ENCODE results near the gene MOCS1. TPM values are rescaled to one million over a fixed set of nuclear protein-coding genes. Genes with fewer than 3 reads are reported as not detected.

The MOCS1 gene
- polyA plus RNA-seq, 1 of the 3 experiments (the other 2 are of a cell fraction): 4.2 TPM

GRCh38 chr6:39881851-39882530, 52.3 kb downstream of the MOCS1 start:
- H3K9ac ChIP-seq: 0 out of 2 replicates have a peak overlapping the region, but pooled peaks have one; percentile 8
- H3K27ac ChIP-seq (ENCODE audit: low read depth in 2 of 2, low read length in 1 of 2): peak overlapping the region in 1 of 2 experiments; percentile 77; a peak in 3 of 4 replicates
- TF ChIP-seq RXRA (IDR thresholded peaks at IDR 0.05; ENCODE audit: borderline replicate concordance, low read depth): no peak
- no peak for TF ChIP-seq SMC3 (IDR thresholded peaks at IDR 0.05; ENCODE audit: low read depth, low read length)
- no peak for TF ChIP-seq GATA2 (CRISPR knock-in tag; IDR thresholded peaks at IDR 0.05)
- TF ChIP-seq MXI1 (IDR thresholded peaks at IDR 0.05; ENCODE audit: low read depth, low read length): no peak
- ChIA-PET POLR2A (no interaction called here), CTCF (interaction anchor here (0.9 to 3.5 kb wide), 5 partner anchors 10 to 520 kb away, joined by 3 to 22 read pairs (median 4); no protein-coding TSS in a partner anchor)
- no peak overlapping the region for H2AFZ ChIP-seq (ENCODE audit: low read depth)
- H3K4me3 ChIP-seq (ENCODE audit: low read depth in 2 of 2, low read length in 1 of 2): no peak overlapping the region
- H3K4me1 ChIP-seq (ENCODE audit: control insufficient read depth in 1 of 2, insufficient read depth in 2 of 2, low read depth in 1 of 2, low read length in 1 of 2): peaks cover 0 to 23% of the 10 kb centered on the region in 2 experiments; a peak in 1 of 4 replicates
- WGBS (ENCODE audit: low lambda C conversion rate): 54% methylated on average over 16 of the region's 16 CpGs
- no peaks in the 10 kb centered on the region for H3K9me3 ChIP-seq
- no peaks in the 10 kb centered on the region for H3F3A ChIP-seq (replicated peaks; ENCODE audit: insufficient read depth)
- no peaks in the 10 kb centered on the region for H3K9me2 ChIP-seq
- H3K27me3 ChIP-seq (ENCODE audit: insufficient read depth): no peaks in the 10 kb centered on the region
- H3K4me2 ChIP-seq: peak overlapping the region; percentile 59
- no peak for DNase-seq
- H4K20me1 ChIP-seq (ENCODE audit: insufficient read depth): no peaks in the 10 kb centered on the region
- H3K36me3 ChIP-seq (replicated peaks in 1 of 2; ENCODE audit: control insufficient read depth in 1 of 2, insufficient read depth in 2 of 2, low read length in 1 of 2): no peaks in the 10 kb centered on the region
- no peaks in the 10 kb centered on the region for H3K79me2 ChIP-seq (ENCODE audit: insufficient read depth)

GRCh38 chr6:39880594-39880993, 53.7 kb downstream of the MOCS1 start:
- Histone ChIP-seq H4K20me1 (ENCODE audit: insufficient read depth) (no peaks in the 10 kb centered on the region), H3K4me2 (no peak overlapping the region), H3K9me2 (no peaks in the 10 kb centered on the region), H3K79me2 (ENCODE audit: insufficient read depth) (no peaks in the 10 kb centered on the region), H3K4me1 (ENCODE audit: control insufficient read depth in 1 of 2, insufficient read depth in 2 of 2, low read depth in 1 of 2, low read length in 1 of 2) (peaks cover 0 to 23% of the 10 kb centered on the region in 2 experiments; a peak in 1 of 4 replicates), H2AFZ (ENCODE audit: low read depth) (no peak overlapping the region), H3K9ac (no peak overlapping the region), H3K27me3 (ENCODE audit: insufficient read depth) (no peaks in the 10 kb centered on the region), H3K36me3 (replicated peaks in 1 of 2; ENCODE audit: control insufficient read depth in 1 of 2, insufficient read depth in 2 of 2, low read length in 1 of 2) (no peaks in the 10 kb centered on the region), H3K9me3 (no peaks in the 10 kb centered on the region), H3F3A (replicated peaks; ENCODE audit: insufficient read depth) (no peaks in the 10 kb centered on the region), H3K27ac (ENCODE audit: low read depth in 2 of 2, low read length in 1 of 2) (no peak overlapping the region), H3K4me3 (ENCODE audit: low read depth in 2 of 2, low read length in 1 of 2) (no peak overlapping the region)
- TF ChIP-seq TAF1 (IDR thresholded peaks at IDR 0.05; ENCODE audit: borderline replicate concordance, low read depth, low read length): no peak
- no peak for TF ChIP-seq ZBTB33 (IDR thresholded peaks at IDR 0.05; ENCODE audit: borderline replicate concordance, low read depth)
- TF ChIP-seq POLR2AphosphoS5 (IDR thresholded peaks at IDR 0.05; ENCODE audit: low read depth, low read length): no peak
- TF ChIP-seq TCF12 (IDR thresholded peaks at IDR 0.05): no peak
- TF ChIP-seq SMC3 (IDR thresholded peaks at IDR 0.05; ENCODE audit: low read depth, low read length): no peak
- TF ChIP-seq EZH2phosphoT487 (IDR thresholded peaks at IDR 0.05; ENCODE audit: borderline replicate concordance, low read depth): no peak
- TF ChIP-seq MEF2A (IDR thresholded peaks at IDR 0.05; ENCODE audit: borderline replicate concordance, low read depth): no peak
- no peak for TF ChIP-seq CHD2 (IDR thresholded peaks at IDR 0.05; ENCODE audit: low read length, partially characterized antibody)
- no peak for TF ChIP-seq TEAD4 (IDR thresholded peaks at IDR 0.05; ENCODE audit: borderline replicate concordance, insufficient read depth)
- TF ChIP-seq NFIC (IDR thresholded peaks at IDR 0.05; ENCODE audit: borderline replicate concordance): no peak
- no peak for TF ChIP-seq RXRA (IDR thresholded peaks at IDR 0.05; ENCODE audit: borderline replicate concordance, low read depth)
- TF ChIP-seq JUND (IDR thresholded peaks at IDR 0.05): no peak
- ChIA-PET CTCF (interaction anchor here (1.9 to 3.5 kb wide), 2 partner anchors 13 to 15 kb away, joined by 7 to 22 read pairs; no protein-coding TSS in a partner anchor), POLR2A (no interaction called here)
- no peak for DNase-seq
- WGBS (ENCODE audit: low lambda C conversion rate): 46% methylated on average over 4 of the region's 4 CpGs

Data from SK-N-SH (cell line).